GM23248 (cell line): ENCODE measurements around the gene PPP1R1B. TPM values are rescaled to one million over a fixed set of nuclear protein-coding genes. Genes with fewer than 3 reads are reported as not detected.
A peak's percentile ranks its signal among the peaks of the same experiment; 100 is the strongest.

Experiments
- DNase-seq: peaks from one replicate; pipeline ENCODE4 v3.0.0-alpha.2; 2015
- H2AFZ ChIP-seq: fragments of 200-600 bp; sonication (generic); 2 replicates; pipeline ENCODE4 v1.6.1; 2016; ENCODE audit warnings: antibody characterized with exemption
- H3F3A ChIP-seq: fragments of 200-600 bp; sonication (generic); 2 replicates; pipeline ENCODE4 v1.6.1; 2016; ENCODE audit warnings: mild to moderate bottlenecking, antibody characterized with exemption, mixed run types; ENCODE audit not compliant: insufficient read depth
- H3K27ac ChIP-seq: fragments of 200-600 bp; sonication (generic); 2 replicates; pipeline ENCODE4 v1.5.1; 2016; ENCODE audit warnings: mild to moderate bottlenecking
- H3K27me3 ChIP-seq: fragments of 200-600 bp; sonication (generic); replicated peaks from 2 replicates; pipeline ENCODE4 v1.6.1; 2016; ENCODE audit warnings: mild to moderate bottlenecking; ENCODE audit not compliant: insufficient read depth
- H3K36me3 ChIP-seq: fragments of 200-600 bp; sonication (generic); 2 replicates; pipeline ENCODE4 v1.6.1; 2016; ENCODE audit warnings: low read depth, mild to moderate bottlenecking
- H3K4me1 ChIP-seq: fragments of 200-600 bp; sonication (generic); 2 replicates; pipeline ENCODE4 v1.6.1; 2016; ENCODE audit warnings: mild to moderate bottlenecking; ENCODE audit not compliant: insufficient read depth
- H3K4me2 ChIP-seq: fragments of 200-600 bp; sonication (generic); one replicate; pipeline ENCODE4 v1.6.1; 2016; ENCODE audit warnings: mild to moderate bottlenecking; ENCODE audit not compliant: unreplicated experiment
- H3K4me3 ChIP-seq: fragments of 200-600 bp; sonication (generic); 2 replicates; pipeline ENCODE4 v1.5.1; 2016; ENCODE audit warnings: mild to moderate bottlenecking
- H3K79me2 ChIP-seq: fragments of 200-600 bp; sonication (generic); 2 replicates; pipeline ENCODE4 v1.6.1; 2016; ENCODE audit warnings: mild to moderate bottlenecking; ENCODE audit not compliant: insufficient read depth
- H3K9ac ChIP-seq: fragments of 200-600 bp; sonication (generic); 2 replicates; pipeline ENCODE4 v1.6.1; 2016; ENCODE audit warnings: mild to moderate bottlenecking
- H3K9me2 ChIP-seq: fragments of 200-600 bp; sonication (generic); 2 replicates; pipeline ENCODE4 v1.6.1; 2016; ENCODE audit warnings: mixed run types, mild to moderate bottlenecking, moderate library complexity; ENCODE audit not compliant: insufficient read depth
- H3K9me3 ChIP-seq: fragments of 200-600 bp; sonication (generic); one replicate; pipeline ENCODE4 v1.6.1; 2017; ENCODE audit warnings: low read depth
- H4K20me1 ChIP-seq: fragments of 200-600 bp; sonication (generic); 2 replicates; pipeline ENCODE4 v1.6.0; 2016; ENCODE audit not compliant: insufficient read depth
- EZH2 ChIP-seq: fragments of 200-600 bp; sonication (generic); IDR thresholded peaks from 2 replicates; pipeline ENCODE4 v1.6.1; 2018; ENCODE audit warnings: antibody characterized with exemption, mild to moderate bottlenecking; ENCODE audit not compliant: insufficient read depth, poor library complexity, severe bottlenecking
- EZH2phosphoT487 ChIP-seq: fragments of 200-600 bp; sonication (generic); IDR thresholded peaks from 2 replicates; pipeline ENCODE4 v1.6.1; 2018; ENCODE audit warnings: antibody characterized with exemption, moderate library complexity, mild to moderate bottlenecking, low read depth; ENCODE audit not compliant: insufficient read depth
- WGBS, 2 experiments: methylation state at CpG; one replicate each; pipeline ENCODE4 v1.1.6; 2015 to 2017; ENCODE audit warnings: low lambda C conversion rate in 2 of 2, low coverage in 1 of 2; ENCODE audit errors: missing lambda C conversion rate in 2 of 2; 5-methylcytosine and 5-hydroxymethylcytosine counted together
- in situ Hi-C: fragments of 300-500 bp; cut with MboI; formaldehyde crosslinking; loops from 2 replicates; pipeline ENCODE4 v1.15.0; 2020
- polyA plus RNA-seq: library from polyadenylated mRNA; unstranded; fragments of >200 nt; fragmentation: Nextera tagmentation; extraction: Ambion mirVana; gene quantifications from 2 replicates; pipeline ENCODE4 v1.2.1, GENCODE V29; 2016
- total RNA-seq: library from RNA; depleted of rRNA; stranded (reverse); fragments of >200 nt; shearing (Covaris generic); gene quantifications from 2 replicates; pipeline ENCODE4 v1.2.3, GENCODE V29; 2014; rRNA removed

PPP1R1B gene
- total RNA-seq, result not detected in 2 replicates
- polyA plus RNA-seq, result not detected in 2 replicates

DNA sequence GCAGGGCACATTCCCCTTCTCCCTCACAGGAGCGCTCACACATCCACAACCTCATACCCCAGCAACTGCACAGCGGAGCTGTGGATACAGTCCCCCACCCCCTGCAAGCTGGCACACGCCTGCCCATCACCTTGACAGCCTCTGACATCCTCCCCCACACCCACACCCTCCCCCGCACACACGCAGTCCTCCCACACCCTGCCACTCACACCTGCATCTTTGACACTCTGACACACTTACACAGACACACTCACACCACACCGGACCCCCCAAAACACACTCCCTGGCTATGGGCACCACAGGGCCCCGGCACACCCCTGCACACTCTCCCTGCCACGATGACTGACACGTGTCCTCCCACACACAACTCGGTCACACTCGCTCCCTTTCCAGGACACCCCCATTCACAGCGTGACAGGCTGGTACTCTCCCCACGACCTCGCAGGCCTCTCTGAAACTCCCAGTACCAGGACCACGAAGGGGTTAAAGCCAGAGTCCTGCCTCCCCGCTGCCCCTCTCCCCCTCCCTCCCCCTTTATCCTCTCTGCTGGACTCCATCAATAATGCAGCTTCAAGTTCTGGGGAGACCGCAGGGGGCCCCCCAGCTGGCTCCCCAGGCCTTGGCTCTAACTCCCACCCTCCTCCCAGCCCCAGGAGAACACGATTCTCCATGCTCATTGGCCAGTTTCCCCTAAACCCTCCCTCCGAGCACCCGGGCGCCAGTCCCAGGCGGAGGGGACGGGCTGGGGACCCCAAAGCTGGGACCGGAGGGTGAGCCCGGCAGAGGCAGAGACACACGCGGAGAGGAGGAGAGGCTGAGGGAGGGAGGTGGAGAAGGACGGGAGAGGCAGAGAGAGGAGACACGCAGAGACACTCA lies at the start of gene PPP1R1B:
Gene PPP1R1B (plus strand): TSS at position 782 of the 876 bp plus-strand sequence. CDS start 441 bp downstream, outside the sequence.
- Histone ChIP-seq H3F3A (peaks cover 7% of the 10 kb centered on the region; the same call in 1 of the 2 replicates), H3K79me2 (no peaks in the 10 kb centered on the region), H3K27me3 (peaks cover 40% of the 10 kb centered on the region), H3K9me3 (no peaks in the 10 kb centered on the region), H3K4me1 (no peaks in the 10 kb centered on the region), H3K4me3 (peak within 1 kb of the TSS; percentile 56), H3K9me2 (no peaks in the 10 kb centered on the region), H3K36me3 (no peaks in the 10 kb centered on the region), H4K20me1 (no peaks in the 10 kb centered on the region), H2AFZ (peak within 1 kb of the TSS; percentile 38; the same call in 1 of the 2 replicates), H3K9ac (no peak within 1 kb of the TSS), H3K27ac (no peak within 1 kb of the TSS), H3K4me2 (peak within 1 kb of the TSS; percentile 72)
- peak; percentile 24 for DNase-seq
- WGBS, 2 experiments, result 4 to 8% methylated on average over 22 to 29 of the region's 29 CpGs
- in situ Hi-C loops, result loop anchor here (10.0 kb wide), 1 partner anchor 128 kb away; no protein-coding TSS in a partner anchor
- TF ChIP-seq EZH2 (peak; percentile 74), EZH2phosphoT487 (0 out of 2 replicates have a peak, but pooled peaks have one; percentile 20)

DNA sequence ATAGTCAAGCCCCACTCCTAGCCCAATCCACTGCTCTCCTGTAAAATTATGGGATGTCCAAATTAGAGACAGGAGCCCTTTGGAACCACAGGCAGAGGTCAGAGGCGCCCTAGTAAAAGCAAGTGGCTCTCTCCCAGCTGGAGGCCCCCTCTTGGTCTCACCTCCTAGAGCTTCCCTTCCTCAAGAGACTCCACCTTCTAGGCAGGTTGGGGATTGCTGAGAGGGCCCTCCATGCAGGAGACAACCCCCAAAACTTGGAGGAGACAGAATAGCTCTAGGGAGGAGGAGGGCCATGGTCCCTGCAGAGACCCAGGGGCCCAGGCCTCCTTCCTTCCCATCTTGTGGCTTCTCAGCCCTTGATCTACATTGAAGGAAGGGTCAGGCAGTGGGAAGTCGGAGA lies 48.5 kb upstream of the PPP1R1B start:
- Histone ChIP-seq H3K27me3 (0 out of 2 replicates have a peak, but pooled peaks cover 4% of the 10 kb centered on the region), H2AFZ (no peak overlapping the region), H3K79me2 (no peaks in the 10 kb centered on the region), H3K9me3 (no peaks in the 10 kb centered on the region), H3K4me2 (no peak overlapping the region), H3K9ac (no peak overlapping the region), H3F3A (no peaks in the 10 kb centered on the region), H3K4me3 (no peak overlapping the region), H3K9me2 (no peaks in the 10 kb centered on the region), H3K27ac (no peak overlapping the region), H4K20me1 (no peaks in the 10 kb centered on the region), H3K4me1 (no peaks in the 10 kb centered on the region), H3K36me3 (no peaks in the 10 kb centered on the region)
- in situ Hi-C loops, result no loop called here
- WGBS, 2 experiments, result 29 to 33% methylated on average over 2 of the region's 2 CpGs
- DNase-seq, result no peak
- TF ChIP-seq EZH2 (no peak), EZH2phosphoT487 (no peak)

DNA sequence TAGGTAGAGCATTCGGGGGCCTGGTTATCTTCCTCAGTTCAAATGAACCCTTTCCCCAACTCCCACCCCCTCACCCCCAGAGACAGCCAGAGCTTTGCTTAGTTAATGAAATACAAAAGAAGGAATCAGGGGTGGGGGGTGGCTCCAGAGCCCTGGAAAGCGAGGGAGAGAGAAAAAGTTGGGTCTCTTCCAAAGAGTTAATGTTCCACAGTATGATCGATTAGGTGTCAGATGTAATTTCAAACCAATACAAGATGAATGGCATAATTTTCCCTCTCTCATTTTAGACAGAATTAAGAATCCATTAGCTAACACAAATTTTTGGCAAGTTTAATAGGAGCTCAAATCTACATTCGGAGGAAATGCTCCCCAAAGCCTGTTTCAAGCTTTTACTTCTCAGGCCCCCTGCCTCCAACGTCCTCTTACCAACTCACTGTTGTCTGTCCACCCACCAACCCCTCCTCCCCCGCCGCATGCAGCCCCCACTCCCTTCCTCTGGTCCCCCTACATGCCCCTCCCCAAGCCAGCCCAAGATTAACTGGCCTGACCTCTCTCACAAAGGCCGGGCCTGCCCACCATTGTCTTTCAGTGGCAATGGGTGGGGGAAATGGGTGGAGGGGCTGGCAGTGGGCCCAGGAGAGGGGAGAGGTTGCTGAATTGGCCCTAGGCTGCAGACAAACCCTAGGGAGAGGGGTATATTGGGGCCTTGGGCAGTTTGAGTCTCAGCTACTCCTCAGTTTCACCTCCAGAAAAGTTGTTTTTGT lies 47.3 kb upstream of the PPP1R1B start:
- Histone ChIP-seq H3K4me2 (no peak overlapping the region), H3K9me2 (no peaks in the 10 kb centered on the region), H3K4me1 (no peaks in the 10 kb centered on the region), H3K79me2 (no peaks in the 10 kb centered on the region), H2AFZ (no peak overlapping the region), H3F3A (no peaks in the 10 kb centered on the region), H3K9me3 (no peaks in the 10 kb centered on the region), H3K9ac (no peak overlapping the region), H3K27me3 (0 out of 2 replicates have a peak, but pooled peaks cover 4% of the 10 kb centered on the region), H3K4me3 (no peak overlapping the region), H4K20me1 (no peaks in the 10 kb centered on the region), H3K36me3 (no peaks in the 10 kb centered on the region), H3K27ac (no peak overlapping the region)
- no peak for DNase-seq
- in situ Hi-C loops, result no loop called here
- 31 to 39% methylated on average over 5 to 8 of the region's 8 CpGs for WGBS, 2 experiments
- no peak for TF ChIP-seq EZH2phosphoT487
- TF ChIP-seq EZH2, result no peak

DNA sequence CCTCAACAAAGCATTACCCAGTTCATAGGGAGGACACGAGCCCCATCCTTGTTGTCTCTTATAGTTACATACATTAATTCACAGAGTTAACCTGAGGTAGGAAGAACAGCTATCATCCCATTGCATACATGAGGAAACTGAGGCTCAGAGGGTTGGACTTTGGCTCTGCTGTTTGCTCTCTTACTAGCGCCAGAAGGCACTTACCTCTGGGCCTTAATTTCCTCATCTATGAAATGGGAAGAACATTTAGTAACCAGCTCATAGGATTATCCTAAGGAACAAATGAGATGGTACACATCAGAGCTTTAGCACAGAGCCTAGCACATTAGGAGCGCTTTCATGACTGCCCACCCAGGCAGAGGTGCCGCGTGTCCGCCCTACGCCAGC lies 46.7 kb upstream of the PPP1R1B start:
- no peaks in the 10 kb centered on the region for H4K20me1 ChIP-seq
- H3F3A ChIP-seq, result no peaks in the 10 kb centered on the region
- H3K4me1 ChIP-seq, result no peaks in the 10 kb centered on the region
- in situ Hi-C loops, result no loop called here
- TF ChIP-seq EZH2 (no peak), EZH2phosphoT487 (no peak)
- no peak overlapping the region for H3K9ac ChIP-seq
- no peaks in the 10 kb centered on the region for H3K9me3 ChIP-seq
- H3K9me2 ChIP-seq, result no peaks in the 10 kb centered on the region
- H3K27ac ChIP-seq, result no peak overlapping the region
- no peak for DNase-seq
- no peak overlapping the region for H2AFZ ChIP-seq
- no peak overlapping the region for H3K4me3 ChIP-seq
- H3K79me2 ChIP-seq, result no peaks in the 10 kb centered on the region
- WGBS, 2 experiments, result 77 to 81% methylated on average over 7 of the region's 7 CpGs
- 0 out of 2 replicates have a peak, but pooled peaks cover 4% of the 10 kb centered on the region for H3K27me3 ChIP-seq
- no peaks in the 10 kb centered on the region for H3K36me3 ChIP-seq
- H3K4me2 ChIP-seq, result no peak overlapping the region
